HepG2 (cell line): ENCODE results near the gene TCERG1L.

Source experiments
- CEBPG ChIP-seq: IDR thresholded peaks from 2 replicates; pipeline ENCODE4 v1.6.1; 2016
- HMG20A ChIP-seq: IDR thresholded peaks from 2 replicates; pipeline ENCODE4 v1.6.1; 2016; ENCODE audit warnings: borderline replicate concordance
- MTF1 ChIP-seq: sonication (generic); formaldehyde crosslinking; IDR thresholded peaks from 2 replicates; pipeline ENCODE4 v1.5.0; 2020; ENCODE audit warnings: missing genetic modification reagents
- MYC ChIP-seq: sonication (generic); formaldehyde crosslinking; IDR thresholded peaks from 2 replicates; pipeline ENCODE4 v1.9.0; 2021; ENCODE audit warnings: missing genetic modification reagents, borderline replicate concordance
- TARDBP ChIP-seq: sonication (generic); formaldehyde crosslinking; IDR thresholded peaks from 2 replicates; pipeline ENCODE4 v1.8.0; 2022; ENCODE audit warnings: mild to moderate bottlenecking, missing genetic modification reagents
- TF ChIP-seq, protein P1 (sequence below): sonication (generic); formaldehyde crosslinking; IDR thresholded peaks from 2 replicates; pipeline ENCODE4 v1.4.0; 2020; ENCODE audit warnings: mild to moderate bottlenecking, missing genetic modification reagents

- TF ChIP-seq TARDBP: no peak
- TF ChIP-seq, protein P1, sequence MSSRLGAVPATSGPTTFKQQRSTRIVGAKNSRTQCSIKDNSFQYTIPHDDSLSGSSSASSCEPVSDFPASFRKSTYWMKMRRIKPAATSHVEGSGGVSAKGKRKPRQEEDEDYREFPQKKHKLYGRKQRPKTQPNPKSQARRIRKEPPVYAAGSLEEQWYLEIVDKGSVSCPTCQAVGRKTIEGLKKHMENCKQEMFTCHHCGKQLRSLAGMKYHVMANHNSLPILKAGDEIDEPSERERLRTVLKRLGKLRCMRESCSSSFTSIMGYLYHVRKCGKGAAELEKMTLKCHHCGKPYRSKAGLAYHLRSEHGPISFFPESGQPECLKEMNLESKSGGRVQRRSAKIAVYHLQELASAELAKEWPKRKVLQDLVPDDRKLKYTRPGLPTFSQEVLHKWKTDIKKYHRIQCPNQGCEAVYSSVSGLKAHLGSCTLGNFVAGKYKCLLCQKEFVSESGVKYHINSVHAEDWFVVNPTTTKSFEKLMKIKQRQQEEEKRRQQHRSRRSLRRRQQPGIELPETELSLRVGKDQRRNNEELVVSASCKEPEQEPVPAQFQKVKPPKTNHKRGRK: no peak
- no peak for TF ChIP-seq MYC (CRISPR knock-in tag)
- no peak for TF ChIP-seq MTF1 (CRISPR knock-in tag)
- TF ChIP-seq HMG20A (CRISPR knock-in tag): no peak
- no peak for TF ChIP-seq CEBPG (CRISPR knock-in tag)
Observed at GRCh38 chr10:131271195-131271880, 40.2 kb downstream of the TCERG1L start.
